ENCODE results near the gene C1orf87. TPM values are rescaled to one million over a fixed set of nuclear protein-coding genes. Genes with fewer than 3 reads are reported as not detected.

C1orf87 gene
- total and polyA plus RNA-seq, 2 donors (not counting 3 experiments of a cell fraction or from before 2014, with no cell fraction given) = not detected

DNA sequence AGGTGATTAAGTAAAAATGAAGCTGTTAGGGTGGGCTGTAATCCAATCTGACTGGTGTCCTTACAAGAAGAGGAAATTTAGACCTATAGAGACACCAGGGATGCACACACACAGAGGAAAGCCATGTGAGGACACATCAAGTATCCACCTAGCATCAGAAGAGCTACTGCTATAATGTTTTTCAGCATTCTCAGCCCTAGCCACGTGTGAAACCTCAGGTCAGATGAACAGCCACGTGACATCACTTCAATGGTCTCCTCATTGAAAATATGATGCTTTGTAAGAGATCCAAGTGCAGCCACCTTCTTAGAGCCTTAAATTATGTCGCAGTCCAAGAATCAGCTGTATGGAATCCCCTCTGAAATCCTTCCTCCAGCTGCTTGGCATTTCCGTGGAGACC, 65.1 kb downstream of the C1orf87 start:
- BruUV-seq (replicated peaks) = no TSS peak
- Histone ChIP-seq H3K4me1 (ENCODE audit: control insufficient read depth, extremely low read depth, insufficient read depth, low read length) (no peaks in the 10 kb centered on the region), H3K79me2 (ENCODE audit: control insufficient read depth, insufficient read depth, low read length) (no peaks in the 10 kb centered on the region), H4K20me1 (replicated peaks; ENCODE audit: control insufficient read depth, extremely low read depth, insufficient read depth, low read length) (no peaks in the 10 kb centered on the region), H3K4me3 (replicated peaks in 1 of 3; ENCODE audit: insufficient read depth in 1 of 3, low read depth in 1 of 3, low read length in 3 of 3) (no peak overlapping the region), H2AFZ (ENCODE audit: low read depth, low read length) (no peak overlapping the region), H3K9ac (replicated peaks; ENCODE audit: extremely low read depth, insufficient read depth, low read length) (no peak overlapping the region), H3K27me3 (ENCODE audit: control insufficient read depth in 2 of 2, insufficient read depth in 2 of 2, low read length in 2 of 2) (no peaks in the 10 kb centered on the region), H3K9me1 (replicated peaks; ENCODE audit: control insufficient read depth, extremely low read depth, insufficient read depth, low read length) (no peaks in the 10 kb centered on the region), H3K36me3 (ENCODE audit: control insufficient read depth in 2 of 2, extremely low read depth in 1 of 2, insufficient read depth in 2 of 2, low read length in 2 of 2) (no peaks in the 10 kb centered on the region), H3K9me3 (replicated peaks; ENCODE audit: control insufficient read depth, insufficient read depth, low read length) (no peaks in the 10 kb centered on the region), H3K27ac (ENCODE audit: insufficient read depth, low read depth, low read length) (no peak overlapping the region), H3K4me2 (ENCODE audit: insufficient read depth, low read length) (no peak overlapping the region)
- dilution Hi-C loops (cut with MboI; ENCODE audit: extremely low pct_ligation_motif_present, low sequenced_read_pairs) (no loop called here), intact Hi-C loops (cut with micrococcal nuclease) (no loop called here)
- TF ChIP-seq, protein P1, sequence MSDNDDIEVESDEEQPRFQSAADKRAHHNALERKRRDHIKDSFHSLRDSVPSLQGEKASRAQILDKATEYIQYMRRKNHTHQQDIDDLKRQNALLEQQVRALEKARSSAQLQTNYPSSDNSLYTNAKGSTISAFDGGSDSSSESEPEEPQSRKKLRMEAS (IDR thresholded peaks at IDR 0.05; ENCODE audit: insufficient read depth, insufficient read length) = no peak
- no peak for TF ChIP-seq GATA2 (IDR thresholded peaks at IDR 0.05; ENCODE audit: insufficient read depth, insufficient read length, low read depth, low read length)
- TF ChIP-seq MYC (IDR thresholded peaks at IDR 0.05; ENCODE audit: low read depth, low read length) = no peak
- TF ChIP-seq POLR2A (IDR thresholded peaks at IDR 0.05; ENCODE audit: low read depth, low read length) = no peak
- TF ChIP-seq EZH2 (IDR thresholded peaks at IDR 0.05; ENCODE audit: borderline replicate concordance, low read depth, low read length, severe bottlenecking) = no peak
- TF ChIP-seq JUN (IDR thresholded peaks at IDR 0.05; ENCODE audit: borderline replicate concordance, insufficient read depth, insufficient read length, low read depth) = no peak
- TF ChIP-seq POLR2AphosphoS5 (IDR thresholded peaks at IDR 0.05; ENCODE audit: insufficient read depth, low read depth, low read length) = no peak
- TF ChIP-seq FOS (IDR thresholded peaks at IDR 0.05; ENCODE audit: borderline replicate concordance, insufficient read depth, low read length) = no peak
- TF ChIP-seq, protein P2, sequence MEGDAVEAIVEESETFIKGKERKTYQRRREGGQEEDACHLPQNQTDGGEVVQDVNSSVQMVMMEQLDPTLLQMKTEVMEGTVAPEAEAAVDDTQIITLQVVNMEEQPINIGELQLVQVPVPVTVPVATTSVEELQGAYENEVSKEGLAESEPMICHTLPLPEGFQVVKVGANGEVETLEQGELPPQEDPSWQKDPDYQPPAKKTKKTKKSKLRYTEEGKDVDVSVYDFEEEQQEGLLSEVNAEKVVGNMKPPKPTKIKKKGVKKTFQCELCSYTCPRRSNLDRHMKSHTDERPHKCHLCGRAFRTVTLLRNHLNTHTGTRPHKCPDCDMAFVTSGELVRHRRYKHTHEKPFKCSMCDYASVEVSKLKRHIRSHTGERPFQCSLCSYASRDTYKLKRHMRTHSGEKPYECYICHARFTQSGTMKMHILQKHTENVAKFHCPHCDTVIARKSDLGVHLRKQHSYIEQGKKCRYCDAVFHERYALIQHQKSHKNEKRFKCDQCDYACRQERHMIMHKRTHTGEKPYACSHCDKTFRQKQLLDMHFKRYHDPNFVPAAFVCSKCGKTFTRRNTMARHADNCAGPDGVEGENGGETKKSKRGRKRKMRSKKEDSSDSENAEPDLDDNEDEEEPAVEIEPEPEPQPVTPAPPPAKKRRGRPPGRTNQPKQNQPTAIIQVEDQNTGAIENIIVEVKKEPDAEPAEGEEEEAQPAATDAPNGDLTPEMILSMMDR (IDR thresholded peaks at IDR 0.05; ENCODE audit: extremely low read depth in 1 of 2, insufficient read depth in 1 of 2, low read depth in 1 of 2, low read length in 2 of 2) = no peak
- POLR2A ChIA-PET = no interaction called here
- CTCF ChIA-PET = interaction anchor here (1.2 kb wide), 1 partner anchor 37 kb away, joined by 4 read pairs; no protein-coding TSS in a partner anchor
- no peak for FAIRE-seq
- DNase-seq (ENCODE audit: low read depth, low spot score) = no peak

All from endothelial cell of umbilical vein (primary cell).